ENCODE measurements around the gene ABCD3.

Gene ABCD3

DNA sequence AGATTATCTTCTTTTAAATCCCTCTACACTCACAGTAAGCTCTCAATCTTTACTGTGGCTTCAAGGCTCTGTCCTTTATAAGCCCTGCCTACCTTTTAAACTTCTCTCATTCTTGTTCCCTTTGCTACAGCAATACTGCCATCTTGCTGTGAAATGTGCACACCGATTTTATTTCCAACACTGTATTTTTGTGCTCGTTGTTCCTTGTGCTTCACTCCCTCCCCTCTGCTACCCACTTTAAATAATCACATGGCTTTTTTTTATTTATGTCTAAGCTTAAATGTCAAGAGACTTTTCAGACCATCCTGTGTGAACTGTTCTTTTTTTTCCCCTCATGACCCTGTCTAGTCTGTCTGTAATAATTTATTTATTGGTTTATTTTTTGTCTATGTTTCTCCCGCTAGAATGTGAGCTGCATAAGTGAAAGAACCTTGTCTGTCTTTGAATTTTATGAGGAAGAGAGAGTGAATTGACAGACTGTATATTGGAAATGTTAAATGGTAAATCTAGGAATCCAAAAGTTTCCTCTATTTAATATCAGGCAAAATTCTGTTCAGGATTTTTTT lies 45.7 kb downstream of the ABCD3 start:
- DNase-seq: no peak

DNA sequence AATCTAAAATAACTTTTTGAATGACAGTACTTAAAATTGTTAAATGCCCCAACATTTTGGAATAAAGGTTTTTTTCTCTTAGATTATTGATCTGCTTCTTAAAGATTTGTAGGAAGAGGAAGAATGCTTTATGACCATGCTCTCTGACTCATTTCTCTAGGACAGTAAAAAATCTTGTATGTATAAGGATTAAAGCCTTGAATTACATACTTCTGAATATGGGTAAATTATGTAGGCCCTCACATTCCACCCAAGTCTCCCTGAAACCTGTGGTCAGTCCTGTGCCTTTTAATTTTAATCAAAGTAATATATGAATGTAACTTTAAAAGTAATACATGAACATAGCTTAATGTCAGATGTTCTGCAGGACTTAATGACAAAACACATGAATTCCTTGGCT lies 50.5 kb downstream of the ABCD3 start:
- DNase-seq: no peak

DNA sequence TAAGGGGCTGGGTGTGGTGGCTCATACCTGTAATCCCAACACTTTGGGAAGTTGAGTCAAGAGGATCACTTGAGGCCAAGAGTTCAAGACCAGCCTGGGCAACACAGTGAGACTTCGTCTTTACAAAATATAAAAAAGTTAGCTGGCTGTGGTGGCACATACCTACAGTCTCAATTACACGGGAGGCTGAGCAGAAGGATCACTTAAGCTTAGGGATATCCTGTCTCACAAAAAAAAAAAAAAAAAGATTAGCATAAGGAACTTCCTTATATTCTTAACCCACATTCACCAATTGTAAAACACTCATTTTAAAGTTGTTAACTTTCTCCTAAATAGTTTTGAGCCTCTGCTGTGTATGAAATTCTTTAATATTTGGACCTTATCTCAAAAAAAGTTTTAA lies 53.1 kb downstream of the ABCD3 start:
- no peak for DNase-seq

DNA sequence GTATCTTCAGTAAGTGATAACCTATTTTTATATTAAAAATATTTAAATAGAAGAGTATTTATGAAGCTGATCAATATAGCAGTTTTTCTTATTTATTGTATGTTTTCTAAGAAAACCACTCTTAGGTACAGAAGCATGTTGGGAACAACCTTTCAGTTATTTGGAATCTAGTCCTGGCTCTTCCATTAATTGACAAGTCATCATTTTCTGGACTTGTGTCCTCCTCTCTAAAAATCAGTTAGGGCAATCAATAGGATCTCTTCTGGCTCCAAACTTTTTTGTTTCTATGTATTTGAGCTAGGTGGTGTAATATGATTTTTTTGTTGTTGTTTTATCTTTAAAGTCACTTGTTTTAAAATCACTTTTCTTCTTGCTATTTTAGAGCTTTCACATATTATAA lies 57.0 kb downstream of the ABCD3 start:
- DNase-seq: no peak

DNA sequence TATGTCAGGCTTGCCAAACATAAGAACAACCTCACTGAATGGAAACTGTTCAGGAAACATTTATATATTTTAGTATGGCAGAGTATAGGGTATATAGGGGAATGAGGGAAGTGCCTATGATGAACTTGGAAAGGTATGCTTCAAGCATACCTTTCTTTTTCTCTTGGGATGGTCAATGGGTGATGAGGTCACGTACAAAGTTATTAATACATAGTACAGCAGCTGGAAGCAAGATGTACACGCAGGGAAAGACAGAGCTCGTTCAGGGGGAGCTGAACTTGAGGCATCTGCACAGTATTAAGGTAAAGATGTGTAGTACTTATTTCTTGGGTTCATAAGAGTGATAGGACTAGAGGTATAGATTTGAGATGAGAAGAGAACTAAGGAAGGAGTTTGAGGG lies 61.5 kb downstream of the ABCD3 start:
- no peak for DNase-seq

DNA sequence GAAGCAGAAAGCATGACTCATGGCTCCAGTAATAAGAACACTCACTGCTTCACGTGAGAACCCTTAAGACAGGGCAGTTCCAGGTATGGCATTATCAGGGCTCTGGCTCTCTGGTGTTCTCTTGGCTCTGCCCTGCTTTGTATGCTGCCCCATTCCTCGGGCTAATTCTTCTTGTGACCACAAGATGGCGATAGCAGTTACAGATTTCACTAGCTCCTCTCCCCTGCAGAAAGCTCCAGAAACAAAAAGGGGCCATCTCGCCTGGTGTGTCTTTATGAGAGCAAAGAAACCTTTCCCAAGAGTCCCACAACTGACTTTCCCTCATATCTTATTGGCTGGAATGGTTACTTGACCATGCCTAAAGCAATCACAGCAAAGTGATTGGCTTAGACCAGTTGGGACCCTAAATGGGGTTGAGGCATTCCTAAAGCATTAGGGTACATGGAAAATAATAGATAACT lies 63.3 kb downstream of the ABCD3 start:
- DNase-seq: no peak

DNA sequence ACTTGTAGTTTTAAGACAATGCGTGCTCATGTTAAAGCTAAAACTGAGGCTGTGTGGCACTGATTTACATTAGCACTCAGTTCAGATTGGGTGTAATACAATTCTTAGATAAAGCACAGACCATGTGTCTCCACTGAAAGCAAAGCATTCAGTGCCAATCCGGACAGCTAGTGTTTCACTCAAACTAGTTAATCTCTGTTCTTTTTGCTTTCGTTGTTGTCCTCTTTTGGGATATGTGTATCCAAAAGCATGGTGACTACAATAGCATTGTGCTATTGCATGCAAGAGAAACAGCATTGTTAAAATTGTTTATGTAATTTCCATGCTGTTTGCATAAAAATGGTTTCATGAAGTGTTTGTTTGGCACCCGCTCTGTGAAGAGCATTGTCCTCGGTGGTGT lies 68.8 kb downstream of the ABCD3 start:
- no peak for DNase-seq

DNA sequence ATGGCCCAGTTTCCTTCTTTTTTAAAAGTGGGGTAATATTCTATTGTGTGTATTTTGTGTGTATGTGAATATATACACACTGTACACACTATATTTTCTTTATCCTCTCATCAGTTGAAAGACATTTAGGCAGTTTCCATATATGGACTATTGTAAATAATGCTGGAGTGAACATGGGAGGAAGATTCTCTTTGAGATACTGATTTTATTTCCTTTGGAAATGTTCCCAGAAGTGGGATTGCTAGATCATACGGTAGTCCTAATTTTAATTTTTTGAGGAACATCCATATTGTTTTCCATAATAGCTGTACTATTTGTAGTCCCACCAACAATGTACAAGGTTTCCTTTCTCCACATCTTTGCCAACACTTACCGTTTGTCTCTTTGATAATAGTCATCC lies 72.4 kb downstream of the ABCD3 start:
- no peak for DNase-seq

DNA sequence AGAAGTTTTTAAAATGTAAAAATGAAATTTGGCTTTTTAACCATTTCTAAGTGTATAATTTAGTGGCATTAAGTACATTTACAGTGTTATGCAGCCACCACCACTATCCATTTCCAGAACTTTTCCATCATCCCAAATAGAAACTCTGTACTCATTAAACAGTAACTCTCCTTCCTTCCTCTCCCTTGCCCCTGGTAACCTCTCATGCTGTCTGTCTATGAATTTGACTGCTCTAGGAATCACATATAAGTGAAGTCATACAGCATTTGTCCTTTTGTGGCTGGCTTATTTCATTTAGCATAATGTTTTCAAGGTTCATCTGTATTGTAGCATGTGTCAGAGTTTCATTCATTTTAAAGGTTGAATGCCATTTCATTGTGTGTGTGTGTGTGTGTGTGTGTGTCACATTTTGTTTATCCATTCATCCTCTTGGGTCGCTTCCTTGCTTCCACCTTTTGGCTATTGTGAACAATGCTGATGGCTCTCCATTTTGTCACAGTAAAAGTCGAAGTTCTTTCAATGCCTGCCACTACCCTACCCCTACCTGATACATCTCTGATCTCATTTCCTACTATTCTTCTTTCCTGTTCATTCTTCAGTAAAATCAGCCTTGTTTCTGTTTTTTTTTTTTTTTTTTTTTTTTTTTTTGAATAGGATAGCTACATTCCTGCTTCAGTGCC lies 78.0 kb downstream of the ABCD3 start:
- DNase-seq: no peak

DNA sequence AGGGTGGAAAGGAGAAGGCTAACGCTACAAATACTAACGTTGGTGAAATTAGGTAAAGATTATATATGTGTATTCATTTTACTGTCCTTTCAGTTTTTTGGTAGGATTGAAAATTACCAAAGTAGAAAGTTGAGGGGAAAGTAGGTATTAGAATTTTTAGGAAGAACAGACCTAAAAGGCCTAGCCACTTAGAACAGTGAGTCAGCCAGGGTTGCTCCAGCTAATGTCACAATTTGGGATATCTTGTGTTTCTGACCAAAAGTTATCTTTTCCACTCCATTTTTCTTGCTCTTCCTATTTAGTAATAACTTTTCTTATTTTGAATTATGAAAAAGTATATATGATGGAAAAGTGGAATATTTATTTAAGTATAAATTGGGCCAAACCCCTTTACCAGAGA lies 83.2 kb downstream of the ABCD3 start:
- no peak for DNase-seq

DNA sequence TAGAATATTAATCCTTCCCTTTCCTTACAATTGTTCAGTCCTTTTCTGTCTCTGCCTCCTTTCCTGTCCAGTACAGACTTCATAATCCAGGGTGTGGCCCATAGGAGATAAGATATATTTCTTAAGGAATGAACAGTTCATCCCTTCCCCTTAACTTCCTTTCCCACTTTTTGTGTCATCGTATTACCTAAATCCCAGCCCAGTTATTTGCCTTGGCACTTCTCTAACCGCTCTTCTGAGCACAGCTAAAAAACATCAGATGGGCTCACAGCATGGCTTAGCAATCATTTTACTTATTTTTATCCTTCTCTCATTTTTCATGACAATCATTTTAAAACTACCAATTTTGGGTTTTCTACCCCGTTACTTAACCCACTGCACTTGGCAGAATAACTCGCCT lies 83.7 kb downstream of the ABCD3 start:
- no peak for DNase-seq

DNA sequence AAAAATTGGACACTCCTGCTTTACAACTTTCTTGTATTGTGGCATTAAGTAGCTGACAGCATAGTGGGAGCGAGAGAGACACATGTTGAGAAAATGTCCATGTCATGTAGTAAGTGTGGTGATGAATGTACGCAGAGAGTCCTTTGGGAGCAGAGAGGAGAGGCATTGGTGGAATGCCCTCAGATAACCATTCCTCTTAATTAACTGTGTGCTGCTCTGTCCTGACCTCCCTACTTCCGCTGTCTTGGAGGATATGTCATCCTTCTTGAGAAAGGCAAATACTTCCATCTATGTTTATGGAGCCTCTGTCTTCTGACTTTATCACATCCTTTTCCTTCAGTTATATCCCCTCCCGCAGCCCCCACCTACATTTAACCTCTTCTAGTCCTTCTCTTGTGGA lies 85.0 kb downstream of the ABCD3 start:
- DNase-seq: no peak

DNA sequence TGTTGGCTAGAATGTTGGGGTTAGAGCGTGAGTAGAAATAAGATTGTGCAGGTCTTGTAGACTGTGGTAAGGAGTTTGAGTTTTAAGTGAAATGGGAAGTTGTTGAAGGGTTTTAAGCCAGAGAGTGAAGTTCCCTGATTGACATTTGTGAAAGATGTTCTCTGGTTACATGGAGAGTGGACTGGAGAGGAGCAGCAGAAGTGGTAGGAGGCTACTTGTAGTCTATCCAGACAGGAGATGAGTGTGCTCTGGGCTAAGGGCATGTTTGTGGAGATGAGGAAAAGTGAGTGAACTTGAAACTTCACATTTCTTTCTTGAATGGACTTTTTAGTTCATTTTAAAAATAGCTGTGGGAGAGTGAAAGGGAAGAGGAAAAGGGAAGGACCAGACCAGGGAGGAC lies 86.4 kb downstream of the ABCD3 start:
- no peak for DNase-seq

DNA sequence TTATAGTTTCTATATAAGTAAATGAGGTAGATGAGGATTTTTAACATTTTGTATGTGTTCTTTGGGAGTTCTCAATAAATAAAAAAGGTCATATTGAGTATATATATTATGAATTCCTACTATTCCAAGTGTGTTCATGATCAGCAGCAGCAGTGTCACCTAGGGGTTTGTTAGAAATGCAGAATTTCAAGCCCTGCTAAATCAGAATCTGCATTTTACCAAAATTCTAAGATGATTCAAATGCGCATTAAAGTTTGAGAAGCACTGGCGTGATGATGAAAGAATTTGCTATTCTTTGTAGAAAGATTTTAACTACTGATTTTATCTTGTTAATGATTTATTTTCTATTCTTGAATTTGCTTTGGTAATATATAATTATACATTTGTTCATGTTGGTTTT lies 94.6 kb downstream of the ABCD3 start:
- no peak for DNase-seq

DNA sequence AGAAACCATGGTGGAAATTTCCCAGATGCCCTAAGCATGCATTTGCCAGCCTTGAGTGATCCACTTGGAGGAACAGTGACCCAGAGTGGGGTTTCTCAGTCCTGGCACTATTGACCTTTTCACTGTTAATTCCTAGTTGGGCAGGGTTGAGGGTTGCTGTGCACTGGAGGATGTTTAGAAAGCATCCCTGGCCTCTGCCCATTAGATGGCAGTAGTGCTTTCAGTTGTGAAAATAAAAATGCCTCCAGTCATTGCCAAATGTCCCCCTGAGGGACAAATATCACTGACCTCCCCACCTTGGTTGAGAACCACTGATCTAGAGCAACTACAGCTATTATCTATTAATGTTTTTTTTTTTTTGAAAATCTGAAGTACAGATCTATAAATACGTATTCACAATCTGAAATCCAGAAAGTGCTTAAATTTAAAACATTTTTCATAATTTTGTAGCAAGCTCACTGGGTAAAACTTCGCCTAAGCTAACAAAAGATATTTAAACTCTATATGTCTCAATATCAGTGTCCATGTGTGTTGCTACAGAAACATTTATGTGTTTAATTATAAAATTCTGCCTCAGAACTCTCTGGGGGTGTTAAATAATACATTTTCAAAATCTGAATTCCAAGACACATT lies 96.0 kb downstream of the ABCD3 start:
- DNase-seq: no peak

DNA sequence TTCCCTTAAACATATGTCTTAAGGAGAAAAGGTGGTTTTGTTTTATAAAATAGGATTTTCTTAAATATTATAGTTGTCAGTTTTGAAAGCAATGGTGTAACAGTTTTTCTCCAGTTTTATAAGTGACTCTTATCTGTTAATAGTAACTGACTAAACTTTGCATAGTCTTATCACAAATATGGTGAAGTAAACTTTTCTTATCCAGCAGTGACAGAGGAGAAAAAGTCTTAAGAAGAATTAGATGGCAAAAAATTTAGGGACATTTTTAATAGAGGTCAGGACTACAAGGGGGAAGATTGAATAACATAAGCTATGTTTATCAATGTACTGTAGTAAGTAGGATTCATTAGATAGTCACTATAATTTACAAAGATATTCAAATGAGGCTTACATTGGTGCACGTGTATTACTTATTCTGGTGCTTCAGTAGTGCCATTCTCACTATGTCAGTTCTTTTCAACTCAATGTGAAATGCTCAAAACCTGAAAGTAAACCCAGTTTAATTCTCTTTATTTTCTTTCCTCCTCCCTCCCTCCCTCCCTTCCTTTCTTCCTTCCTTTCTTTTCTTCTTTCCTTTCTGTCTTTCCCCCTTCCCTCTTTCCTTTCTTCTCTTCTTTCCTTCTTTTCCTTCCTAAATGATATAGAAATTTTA lies 97.2 kb downstream of the ABCD3 start:
- DNase-seq: no peak

DNA sequence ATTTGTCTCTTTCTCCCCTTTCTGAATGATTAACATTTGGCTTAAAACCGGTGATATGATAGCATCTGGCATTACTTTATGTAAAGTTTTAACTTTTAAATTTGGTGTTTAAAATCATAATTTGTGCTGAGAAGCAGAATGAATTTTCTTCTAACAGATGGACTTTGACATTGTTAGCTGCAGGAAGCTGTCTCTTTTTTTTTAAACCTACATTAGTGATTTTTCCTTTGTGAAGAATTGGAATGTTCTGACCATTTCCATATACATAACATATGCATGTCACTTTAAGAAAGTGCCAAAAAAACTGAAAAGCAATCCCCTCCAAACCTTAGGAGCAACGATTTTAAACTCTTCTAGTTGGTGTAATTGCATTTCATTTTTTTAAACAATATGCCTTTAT lies 101.2 kb downstream of the ABCD3 start:
- DNase-seq: no peak

DNA sequence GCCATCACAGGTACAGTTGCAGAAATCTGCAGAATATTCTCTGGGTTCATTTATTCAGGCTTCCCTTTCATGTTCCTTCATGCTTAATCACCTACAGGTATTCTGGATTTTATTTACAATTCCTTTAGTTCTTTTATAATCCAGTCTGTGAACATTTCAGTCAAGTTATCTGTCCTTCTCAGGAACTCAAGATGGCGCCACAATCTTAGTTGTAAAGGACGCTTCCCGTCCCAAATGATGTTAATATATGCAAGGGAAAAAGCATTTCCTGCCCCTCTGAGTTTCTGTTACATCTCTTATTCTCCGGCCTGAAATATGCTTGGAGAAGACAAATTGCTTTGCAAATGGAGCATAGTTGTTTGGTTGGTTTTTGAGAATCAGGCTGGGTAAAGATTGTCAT lies 104.1 kb downstream of the ABCD3 start:
- DNase-seq: no peak

DNA sequence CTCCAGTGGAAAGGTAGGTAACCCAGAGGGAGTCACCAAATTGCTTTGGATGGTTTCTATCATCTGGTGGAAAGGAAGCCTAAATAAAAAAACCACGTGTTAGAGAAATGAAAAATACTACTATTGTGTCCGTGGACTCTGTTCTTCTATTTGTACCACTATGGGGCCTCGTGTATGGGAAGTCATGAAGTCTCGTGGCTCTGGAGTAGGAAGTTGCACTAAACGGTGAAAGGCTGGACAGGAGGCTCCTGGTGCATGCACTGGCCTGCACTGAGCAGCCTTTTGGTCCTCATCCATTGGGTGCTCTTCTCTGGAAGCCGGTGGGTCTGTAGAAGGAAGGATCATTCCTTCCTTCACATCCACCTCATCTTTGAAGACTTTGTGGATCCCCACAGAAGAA lies 106.3 kb downstream of the ABCD3 start:
- DNase-seq: no peak

DNA sequence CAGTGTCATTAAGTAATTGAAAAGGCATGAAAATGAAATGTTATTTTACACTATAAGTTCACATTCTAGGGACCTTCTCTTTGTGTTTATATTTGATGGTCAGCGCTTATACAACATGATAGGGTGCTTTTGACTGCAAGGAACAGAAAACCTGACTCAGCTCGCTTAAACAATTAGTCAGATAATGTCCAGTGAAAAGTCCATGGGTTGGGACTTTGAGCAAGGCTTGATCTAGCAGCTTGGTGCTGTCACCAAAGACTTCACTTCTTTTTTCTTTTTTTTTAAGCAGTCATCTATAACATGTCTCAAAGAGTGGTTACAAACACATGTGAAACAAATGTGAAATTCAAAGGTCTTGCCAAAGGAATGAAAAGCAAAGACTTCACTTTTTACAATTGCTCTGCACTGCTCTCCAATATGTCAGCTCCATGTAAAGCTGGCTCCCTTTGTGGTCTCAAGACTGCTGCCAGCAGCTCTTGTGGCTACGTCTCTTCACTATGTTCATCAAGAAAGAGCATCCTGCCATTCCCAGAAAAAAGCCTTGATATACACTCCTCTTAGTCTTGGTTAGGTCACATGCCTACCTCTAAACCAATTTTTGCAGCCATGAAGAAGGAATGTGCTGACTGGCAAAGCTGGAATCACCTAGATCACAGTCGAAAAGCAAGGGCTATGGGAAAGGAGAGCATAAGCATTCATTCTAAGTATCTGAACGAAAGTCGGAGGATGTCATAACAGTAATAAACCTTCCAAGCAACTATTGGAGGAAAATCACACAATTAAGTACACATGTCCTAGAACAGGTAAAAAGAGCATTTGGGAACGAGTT lies 108.2 kb downstream of the ABCD3 start:
- DNase-seq: no peak

DNA sequence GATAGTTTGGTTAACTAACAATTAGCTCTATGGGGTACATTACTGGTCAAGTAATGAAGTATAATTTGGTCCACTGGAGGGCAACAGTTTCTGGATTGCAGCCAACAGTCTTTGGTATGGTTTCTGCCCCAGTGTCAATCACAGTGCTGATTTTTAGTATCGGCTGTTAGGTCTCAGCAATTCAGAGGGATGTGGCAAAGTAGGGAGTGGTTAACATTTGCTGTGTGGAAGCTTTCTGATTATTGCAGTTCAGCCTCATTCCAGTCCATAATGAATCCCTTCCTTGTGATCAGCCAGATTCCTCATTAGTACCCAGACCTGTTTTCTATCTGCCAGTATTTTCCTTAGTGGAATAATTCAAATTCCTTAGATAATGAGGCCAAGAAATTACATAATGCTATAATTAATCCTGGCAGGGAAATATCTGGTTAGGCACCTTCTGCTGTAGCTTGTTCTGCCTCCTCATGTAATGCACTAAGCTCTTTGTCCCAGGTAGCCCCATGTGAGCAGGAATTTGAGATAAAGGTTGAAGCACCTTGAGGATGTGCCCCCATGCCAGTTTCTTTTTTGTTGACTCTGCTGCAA lies 109.3 kb downstream of the ABCD3 start:
- no peak for DNase-seq

DNA sequence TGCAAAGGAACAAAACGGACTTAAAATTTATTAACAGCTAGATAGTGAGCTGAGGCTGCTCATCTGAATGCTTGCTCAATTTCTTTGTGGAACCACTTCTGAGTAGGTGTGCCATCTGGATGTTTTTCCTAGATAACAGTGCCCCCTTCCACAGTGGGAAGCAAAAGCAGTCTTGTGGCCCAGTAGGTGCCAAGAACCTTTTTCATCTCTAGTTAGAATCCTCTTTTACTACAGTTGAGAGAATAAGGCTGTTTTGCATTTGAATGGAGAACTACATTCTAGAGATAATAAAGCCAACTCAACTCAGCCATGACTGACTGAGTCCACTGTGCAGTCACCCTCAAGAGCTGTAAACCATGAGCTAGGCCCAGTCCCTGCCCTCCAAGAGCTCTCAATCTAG lies 110.1 kb downstream of the ABCD3 start:
- no peak for DNase-seq

DNA sequence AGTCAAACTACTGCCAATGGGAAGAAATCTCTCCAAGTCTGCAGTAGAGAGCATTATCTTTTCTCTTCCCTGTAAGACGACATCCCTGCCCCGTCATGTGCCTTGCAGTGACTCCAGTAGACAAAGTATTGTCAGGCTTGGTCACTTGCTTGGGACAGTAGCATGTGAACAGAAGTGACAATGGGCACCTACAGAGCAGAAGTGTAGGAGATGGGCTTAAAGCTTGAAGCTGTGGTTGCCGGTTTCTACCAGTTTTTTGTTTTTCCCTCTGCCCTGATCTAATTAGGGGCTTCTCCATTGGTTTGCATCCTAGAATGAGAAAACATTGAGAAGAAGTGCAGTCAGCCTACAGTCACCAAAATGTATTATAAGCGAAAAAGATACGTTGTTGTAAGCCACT lies 110.6 kb downstream of the ABCD3 start:
- DNase-seq: no peak

Measured in activated gamma-delta T cell (primary cell).